Stimulated activated CD8-positive, alpha-beta memory T cell treated with anti-CD3 and anti-CD28 coated beads, Interleukin-2, amount 100 ng/mL, for 48 hours (primary cell): Measurements from ENCODE around the gene PRR15.

Experiments used
- DNase-seq, 2 donors: peaks; one replicate each; pipeline ENCODE4 v3.0.0-alpha.2; 2020; ENCODE audit warnings: low read depth in 2 of 2

Gene PRR15

DNA sequence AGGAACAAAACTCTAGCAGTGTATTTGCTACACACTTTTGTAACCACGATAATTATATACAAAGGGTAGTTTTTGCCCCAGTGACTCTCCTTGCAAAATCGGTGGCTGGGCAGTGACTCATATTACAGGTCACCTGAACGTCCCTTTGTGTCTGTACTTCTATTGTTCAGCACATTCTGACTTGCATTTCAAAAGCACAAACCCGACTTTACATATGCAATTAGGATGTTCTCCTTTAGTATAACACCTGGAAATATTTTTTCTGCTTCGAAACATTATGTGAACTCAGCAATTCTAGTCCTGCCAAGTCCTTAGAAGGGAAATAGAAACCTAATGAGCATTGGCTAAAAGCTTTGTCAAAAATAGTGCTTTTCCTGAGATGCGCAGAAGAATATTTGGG, 6.0 kb downstream of the PRR15 start:
- DNase-seq, result no peak

DNA sequence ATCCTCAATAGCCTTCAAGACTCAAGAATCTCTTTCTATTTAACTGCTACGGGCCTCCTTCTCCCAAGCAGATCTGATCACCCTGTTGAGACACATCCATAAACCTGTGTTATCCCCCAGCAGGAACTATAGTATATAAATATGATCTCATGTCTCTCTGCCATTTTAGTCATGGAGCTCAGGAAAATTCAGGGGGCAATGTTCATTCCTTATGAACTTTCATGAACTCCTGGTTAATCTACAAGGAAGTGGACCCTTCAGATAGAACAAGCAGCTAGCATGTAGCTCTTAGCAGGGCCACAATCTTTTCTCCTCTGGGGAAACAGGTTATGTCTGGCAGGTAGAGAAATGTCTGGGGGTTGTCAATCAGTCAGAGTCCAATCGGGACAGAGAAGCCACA, 8.9 kb downstream of the PRR15 start:
- DNase-seq, result no peak

DNA sequence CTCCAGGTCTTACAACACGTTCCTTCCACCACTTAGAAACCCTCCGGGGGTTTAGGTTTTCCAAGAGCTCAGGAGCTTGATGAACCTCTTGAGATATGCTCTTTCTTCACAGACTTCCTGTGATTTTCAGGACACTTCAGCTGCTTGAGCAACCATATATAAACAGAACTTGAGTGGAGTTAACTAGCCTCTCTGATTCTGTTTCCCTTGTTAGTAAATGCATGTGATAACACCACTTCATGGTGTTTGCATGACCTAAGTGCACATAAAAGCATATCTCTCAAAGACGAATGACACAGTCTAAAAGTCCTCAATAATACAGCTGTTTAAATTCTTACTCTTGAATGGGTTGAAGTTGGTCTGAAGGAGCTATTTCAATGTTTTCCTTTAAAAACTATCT, 9.9 kb downstream of the PRR15 start:
- no peak for DNase-seq

DNA sequence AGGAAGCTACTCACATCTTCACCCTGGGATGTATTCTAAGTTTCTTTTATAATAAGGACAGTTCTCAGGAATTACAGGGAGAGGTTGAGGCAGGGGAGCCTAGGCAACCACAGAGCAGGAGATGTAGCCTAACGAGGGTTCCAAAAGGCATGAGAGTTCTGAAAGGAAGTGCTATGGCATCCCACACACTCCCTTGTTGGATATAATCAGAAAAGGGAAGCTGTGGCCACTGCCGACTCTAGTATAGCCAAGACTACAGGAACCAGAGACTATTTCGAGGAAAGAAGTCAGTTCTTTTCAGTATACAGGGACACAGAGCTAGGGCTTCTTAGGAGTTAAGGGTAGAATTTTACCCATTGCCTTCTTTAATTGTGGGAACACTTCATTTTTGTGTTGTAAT, 11.0 kb downstream of the PRR15 start:
- DNase-seq, result no peak

DNA sequence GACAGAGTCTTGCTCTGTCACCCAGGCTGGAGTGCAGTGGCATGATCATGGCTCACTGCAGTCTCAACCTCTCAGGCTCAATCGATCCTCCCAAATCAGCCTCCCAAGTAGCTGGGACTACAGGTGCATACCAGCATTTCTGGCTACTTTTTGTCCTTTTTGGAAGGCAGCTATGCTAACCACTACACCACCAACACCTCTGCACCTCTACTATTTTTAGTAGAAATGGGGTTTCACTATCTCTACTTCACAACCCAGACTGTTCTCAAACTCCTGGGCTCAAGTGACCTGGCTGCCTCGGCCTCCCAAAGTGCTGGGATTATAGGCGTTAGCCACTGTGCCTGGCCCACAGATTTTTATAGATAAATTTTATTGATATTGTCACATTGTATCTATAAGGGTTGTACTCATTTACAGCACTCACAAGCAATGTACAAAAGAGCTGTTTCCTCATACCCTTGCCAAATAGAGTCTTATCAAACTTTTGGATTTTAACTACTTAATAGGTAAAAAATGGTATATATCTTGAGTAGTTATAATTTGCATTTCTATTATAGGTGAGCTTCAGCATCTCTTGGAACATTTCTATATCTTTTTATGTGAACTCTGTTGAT, 23.7 kb downstream of the PRR15 start:
- no peak for DNase-seq

DNA sequence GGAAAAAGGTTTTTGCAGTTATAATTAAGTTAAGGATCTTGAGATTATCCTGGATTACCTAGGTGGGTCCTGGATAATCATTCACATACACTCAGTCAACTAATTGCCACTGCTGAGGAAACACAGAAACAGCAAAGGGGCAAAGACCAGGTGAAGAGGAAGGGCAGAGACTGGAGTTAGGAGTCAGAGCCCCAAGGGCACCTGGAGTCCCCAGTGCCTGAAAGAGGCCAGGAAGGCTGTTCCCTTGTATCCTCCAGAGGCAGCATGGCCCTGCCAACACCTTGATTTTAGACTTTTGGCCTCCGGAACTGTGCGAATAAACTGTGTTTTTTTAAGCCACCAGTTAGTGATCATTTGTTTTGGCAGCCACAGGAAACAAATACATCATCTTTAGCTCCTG, 24.6 kb downstream of the PRR15 start:
- no peak for DNase-seq

DNA sequence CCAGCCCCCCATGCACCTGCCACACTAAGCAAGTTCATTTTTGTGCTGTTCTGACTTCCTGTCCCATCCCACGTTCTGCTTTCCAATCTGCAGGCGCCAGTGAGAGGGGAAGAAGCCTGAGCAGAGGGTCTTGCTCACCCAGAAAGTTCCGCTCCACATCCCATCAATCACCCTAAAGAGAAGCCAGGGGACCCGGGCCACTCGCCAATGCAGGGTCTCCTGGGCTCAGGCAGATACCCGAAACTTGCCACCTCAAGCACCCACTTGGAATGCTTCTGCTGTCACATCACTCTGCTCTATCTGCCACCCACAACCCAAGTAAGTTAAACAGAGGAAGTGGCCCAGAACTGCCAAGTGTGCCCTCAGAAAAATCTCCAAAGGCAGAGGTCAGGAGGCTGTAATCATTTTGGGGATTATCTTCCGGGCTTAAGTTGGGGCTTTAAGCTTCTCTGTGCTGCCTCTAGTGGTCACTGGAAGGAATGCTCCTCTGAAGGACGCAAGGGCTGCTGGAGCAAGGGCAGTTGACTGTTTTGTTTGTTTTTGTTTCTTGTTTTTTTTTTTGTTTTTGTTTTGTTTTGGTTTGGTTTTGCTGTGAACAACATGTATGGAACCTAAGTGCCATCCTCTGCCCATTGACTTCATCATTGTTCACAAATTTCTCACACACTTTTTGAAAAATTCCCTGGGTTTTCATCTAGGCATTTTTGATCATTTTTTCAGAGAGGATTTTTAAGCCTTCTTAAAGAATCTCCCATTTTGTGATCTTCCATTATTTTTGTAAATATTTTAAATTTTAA, 25.5 kb downstream of the PRR15 start:
- DNase-seq, result no peak

DNA sequence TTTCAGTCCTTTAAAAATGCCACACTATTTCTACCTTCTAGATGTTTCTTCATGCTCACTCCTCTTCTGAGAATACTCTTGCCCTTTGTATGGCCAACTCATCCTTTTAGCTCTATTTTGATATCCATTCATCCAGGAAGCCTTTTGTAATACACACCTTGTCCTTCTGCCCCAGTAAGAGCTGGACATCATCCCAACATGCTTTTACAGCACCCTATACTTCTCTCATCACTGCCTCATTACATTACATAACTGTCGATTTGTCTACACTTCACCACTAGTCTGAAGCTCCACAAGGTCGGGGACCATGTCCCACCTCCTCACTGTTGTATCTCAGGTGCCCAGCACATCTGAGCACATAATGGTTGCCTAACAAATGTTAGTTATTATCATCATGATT, 29.2 kb downstream of the PRR15 start:
- no peak for DNase-seq

DNA sequence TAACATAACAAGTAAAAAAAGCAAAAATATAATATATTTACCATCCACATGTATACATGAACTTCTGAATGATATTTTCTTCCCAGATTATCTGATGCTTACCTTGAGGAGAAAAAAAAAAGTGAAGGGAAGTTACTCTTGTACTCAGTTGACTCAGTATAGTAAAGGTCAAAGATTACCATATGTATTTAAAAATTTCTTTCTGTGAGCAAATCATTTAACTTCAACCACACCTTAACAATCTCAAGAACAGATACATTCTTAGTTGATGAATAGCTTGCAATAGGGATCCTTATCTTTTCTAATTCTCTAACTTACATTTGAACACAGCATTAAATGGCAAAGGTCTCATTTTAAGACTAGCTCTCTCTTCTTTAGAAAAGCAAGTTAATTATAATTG, 29.8 kb downstream of the PRR15 start:
- DNase-seq, result no peak

DNA sequence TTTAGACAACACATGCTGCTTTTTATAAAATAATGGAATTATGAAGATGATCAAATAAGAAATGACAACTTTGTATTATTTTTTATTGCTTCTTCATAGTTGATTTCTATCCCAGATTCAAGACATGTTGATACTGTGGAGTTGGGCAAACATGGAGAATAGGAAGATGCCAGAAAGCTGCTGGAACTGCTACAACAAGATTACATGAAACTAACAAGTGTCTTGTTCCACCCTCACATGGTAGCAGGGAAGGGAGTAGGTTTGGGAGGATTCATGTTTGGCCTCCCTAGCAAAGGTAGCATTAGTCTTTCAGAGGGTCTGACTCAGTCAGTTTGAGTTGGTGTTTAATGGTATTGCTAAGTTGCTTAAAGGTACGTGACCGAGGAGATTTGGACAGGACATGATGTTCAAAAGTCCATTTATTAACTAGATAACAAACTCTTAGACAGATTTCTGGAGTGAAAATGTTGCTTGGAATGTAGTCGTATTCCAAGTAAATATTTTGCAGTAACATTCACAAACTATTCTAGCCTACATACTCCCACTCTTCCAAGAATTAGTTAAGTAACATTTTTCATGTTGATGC, 33.1 kb downstream of the PRR15 start:
- DNase-seq, result no peak

DNA sequence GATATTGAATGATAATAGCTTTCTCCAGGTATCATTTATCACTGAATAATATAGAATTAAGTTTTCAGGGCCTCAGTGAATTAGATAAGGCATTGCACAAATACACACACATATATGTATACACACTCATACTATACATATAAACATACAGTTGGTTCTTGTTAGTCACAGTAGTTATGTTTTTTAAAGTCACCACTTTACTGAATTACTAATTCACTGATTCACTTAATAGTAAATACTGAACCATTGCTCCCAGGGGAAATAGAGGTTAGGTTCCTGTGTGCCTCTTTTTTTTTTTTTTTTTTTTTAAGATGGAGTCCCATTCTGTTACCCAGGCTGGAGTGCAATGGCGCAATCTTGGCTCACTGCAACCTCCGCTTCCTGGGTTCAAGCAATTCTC, 33.6 kb downstream of the PRR15 start:
- DNase-seq, result no peak

DNA sequence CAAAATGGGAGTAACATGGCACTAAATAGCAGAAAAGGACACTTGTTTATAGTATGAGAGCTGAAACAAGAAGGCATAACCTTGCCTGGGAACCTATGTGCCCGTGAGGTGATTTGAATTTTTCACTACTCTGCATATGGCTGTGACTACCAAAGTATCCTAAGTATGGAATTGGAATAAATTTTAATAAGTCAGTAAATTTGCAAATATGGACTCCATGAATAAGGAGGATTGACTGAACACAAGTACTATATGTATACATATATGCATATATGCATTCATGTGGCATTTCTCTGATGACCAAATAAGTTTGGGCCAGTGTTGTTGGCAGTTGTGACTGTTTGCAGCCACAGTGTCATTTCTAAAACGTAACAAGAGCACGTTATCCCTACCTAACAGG, 34.5 kb downstream of the PRR15 start:
- no peak for DNase-seq

DNA sequence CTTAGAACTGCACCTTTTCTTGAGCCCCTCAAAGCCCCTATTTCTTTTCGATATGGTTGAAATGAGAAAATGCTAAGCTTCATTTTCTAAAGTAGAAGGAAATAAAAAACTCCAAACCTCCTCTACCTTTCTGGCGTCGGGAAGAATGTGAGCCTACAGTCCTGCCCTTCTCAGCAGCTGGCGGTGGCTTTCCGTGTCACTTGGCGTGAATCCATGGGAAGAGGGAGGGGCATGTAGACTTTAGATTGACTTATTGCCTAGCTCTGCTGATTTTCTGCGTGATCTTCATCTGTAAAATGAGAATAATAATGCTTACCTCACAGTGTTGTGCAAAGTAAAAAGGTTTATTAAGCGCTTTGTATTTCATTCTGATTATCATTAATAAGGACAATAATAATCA, 35.0 kb downstream of the PRR15 start:
- DNase-seq, result no peak

DNA sequence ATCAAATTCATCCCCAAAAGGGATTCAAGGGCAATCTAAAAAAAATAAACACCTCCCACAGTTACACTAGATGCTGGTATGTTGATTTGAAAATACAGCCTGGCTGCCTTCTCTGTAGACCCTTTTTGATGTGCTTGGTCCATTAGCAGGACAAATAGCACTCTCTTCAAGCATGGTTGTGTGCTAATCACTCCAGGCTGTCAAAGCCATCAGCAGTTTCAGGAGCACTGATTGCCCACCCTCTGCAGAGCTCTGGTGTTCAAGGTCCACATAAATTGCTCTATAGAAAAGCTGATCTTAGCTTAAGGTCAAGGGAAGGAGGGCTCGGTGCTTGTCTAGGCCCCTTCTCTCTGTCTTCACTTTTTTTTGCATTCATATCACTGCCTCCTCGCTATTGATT, 35.4 kb downstream of the PRR15 start:
- DNase-seq, result no peak

DNA sequence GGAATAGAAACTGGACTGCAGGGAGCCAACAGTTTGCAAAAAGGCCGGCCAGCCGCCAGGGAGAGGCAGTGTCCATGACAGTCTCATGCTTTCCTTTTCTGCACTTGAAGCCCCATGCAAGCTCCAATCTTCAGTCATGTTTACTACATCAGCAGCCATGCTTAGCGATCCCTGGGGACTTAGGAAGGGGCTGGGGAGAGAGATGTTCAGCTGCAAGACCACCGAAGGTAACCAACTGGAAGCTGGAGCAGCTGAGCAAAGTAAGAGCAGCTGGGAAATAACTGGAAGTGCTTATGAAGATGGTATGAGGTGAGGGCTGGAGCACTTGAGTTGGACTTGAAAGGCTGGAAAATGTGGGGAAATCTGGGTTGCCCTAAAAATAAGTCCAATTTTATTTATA, 37.0 kb downstream of the PRR15 start:
- no peak for DNase-seq

DNA sequence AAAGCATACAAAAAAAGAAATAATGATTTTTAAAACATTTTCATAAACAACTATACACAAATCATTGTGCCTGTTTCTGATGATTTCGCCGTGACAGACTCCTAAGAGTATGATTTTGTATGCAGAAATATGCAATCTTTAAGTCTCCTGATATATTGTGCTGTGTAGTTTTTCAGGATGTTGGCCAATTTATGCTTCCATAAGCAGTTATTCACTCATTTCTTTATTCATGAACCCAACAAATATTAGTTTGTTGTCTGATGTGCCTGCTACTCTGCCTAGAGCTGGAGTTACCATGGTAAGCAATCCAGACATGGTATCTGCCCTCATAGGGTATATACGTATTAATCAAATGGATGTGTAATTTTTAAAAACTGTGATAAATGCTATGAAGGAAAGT, 40.4 kb downstream of the PRR15 start:
- no peak for DNase-seq

DNA sequence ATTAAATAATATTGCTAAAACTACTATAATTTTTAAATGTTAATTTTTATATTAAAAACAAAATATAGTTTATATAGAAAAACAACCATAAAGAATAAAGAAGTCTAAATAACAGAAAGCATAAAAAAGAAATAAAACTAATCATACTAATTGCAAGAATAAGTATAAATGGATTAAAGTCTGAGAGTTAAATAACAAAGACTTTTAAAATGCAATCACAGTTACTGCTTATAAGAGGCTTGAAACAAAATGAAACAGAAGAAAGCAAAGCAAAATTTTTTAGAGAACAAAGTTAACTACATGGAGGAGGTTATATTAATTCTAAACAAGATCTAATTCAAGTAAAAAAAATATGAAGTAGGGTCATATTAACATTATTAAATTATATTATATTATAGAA, 41.1 kb downstream of the PRR15 start:
- no peak for DNase-seq

DNA sequence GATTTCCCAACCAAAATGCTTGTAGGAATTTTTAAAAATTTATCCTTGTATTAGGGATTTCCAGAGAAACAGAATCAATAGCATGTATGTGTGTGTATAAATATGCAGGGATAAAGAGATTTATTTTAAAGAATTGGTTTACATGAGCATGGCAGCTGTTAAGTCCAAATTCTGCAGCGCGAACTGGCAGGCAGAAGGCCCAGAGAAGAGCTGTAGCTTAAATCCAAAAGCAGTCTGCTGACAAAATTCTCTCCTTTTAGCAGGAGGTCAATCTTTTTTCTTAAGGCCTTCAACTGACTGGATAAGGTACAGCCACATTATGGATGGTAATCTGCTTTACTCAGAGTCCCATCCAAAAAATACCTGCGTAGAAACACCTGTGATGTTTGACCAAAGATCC, 42.0 kb downstream of the PRR15 start:
- DNase-seq, result no peak

DNA sequence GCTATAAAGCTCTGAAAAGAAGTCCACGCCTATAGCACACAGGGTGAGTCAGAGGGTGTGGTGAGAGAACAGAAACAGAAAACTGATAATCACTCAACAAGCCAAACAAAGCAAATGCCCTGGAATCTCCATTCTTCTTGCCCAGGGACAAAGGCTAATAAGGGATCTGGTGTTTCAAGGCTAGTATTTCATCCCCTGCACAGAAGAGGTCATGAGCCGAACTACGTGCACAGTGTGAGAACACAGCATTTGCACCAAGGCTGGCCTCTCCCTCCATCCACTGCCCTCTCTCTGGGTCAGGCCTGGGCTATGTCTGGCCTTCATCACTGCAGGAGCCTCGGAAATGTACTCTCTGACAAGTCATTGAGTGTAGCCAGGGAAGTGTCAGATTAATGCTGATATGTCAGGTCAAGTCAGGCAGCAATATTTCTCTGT, 42.7 kb downstream of the PRR15 start:
- DNase-seq, result no peak

DNA sequence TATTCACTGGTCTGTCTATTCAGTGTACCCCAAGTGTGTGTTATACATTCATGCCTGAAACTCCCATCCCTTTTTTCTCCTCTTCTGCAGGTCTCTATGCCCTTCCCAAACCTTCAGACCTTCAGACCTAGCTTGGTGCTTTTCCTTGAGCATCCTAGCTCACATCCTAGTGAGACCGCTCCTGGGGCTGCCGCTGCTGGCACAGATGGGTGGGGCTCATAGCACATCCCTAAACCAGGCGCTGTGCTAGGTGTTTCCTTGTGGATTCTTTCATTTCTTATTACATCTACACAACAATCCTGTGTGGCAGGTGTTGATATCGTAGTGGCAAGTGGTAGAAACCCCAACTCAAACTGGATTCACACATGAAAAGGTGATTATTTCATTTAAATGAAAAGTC, 43.2 kb downstream of the PRR15 start:
- DNase-seq, result no peak

DNA sequence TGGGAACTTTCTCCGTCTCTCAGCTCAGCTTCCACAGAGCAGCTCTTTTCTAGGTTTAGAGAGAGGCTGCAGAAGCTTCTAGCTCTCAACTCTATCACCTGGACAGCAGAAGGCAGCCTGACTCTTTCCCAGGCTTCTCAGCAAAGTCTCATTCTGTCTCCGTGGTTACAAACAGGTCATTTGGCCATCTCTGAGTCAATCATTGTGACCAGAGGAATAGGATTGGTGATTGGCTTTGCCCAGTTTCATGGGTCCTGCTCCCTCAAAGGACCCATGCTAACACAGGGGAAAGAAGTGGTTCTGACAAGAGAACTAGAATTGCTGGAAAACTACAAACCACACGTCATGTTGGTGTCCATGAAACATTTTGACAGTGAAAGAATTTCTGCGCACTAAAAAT, 43.6 kb downstream of the PRR15 start:
- DNase-seq, result no peak

DNA sequence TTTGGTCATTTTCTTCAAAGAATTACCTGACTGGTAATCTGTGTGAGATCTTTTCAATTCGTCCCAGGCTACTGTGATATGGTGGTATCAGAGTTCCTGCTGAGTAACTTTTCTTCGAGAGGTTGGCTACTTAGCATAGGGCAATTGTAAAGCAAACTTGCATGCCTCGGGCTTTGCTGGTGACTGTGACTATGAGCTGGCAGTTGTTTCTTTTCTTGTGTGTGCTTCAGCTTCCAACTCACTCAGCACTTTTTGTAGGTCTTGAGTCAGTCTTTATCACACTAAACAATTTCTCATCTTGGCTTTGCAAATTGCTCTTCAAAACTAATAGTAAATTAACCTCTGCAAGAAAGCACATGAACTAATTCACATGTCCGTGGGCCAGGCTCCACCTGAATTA, 44.3 kb downstream of the PRR15 start:
- DNase-seq, result no peak
